Effector CD4-positive, alpha-beta T cell (primary cell): ENCODE results near the gene PI4K2B.
"Not testable (repeated sequence)": the region's sequence is repeated elsewhere in the genome, so short reads cannot be mapped to it uniquely, and the experiment has no call there.

ENCODE experiments used
- DNase-seq: peaks from one replicate; pipeline ENCODE4 v3.0.0-alpha.2; 2020
- total RNA-seq: gene quantifications from one replicate; lab custom pipeline; 2026; lab: John Stamatoyannopoulos, UW

Gene PI4K2B
- 47.3 reads per million, percentile 67 among the genes with 10 or more reads in this experiment for total RNA-seq

- DNase-seq: peak; percentile 91
Measured at GRCh38 chr4:25233737-25234389, at the start of gene PI4K2B. Gene PI4K2B (plus strand): TSS chr4:25234033. CDS start chr4:25234164, 131 bp downstream.

GRCh38 chr4:25184056-25184455 is 49.8 kb upstream of the PI4K2B start:
- no peak for DNase-seq

GRCh38 chr4:25190407-25190806 is 43.4 kb upstream of the PI4K2B start:
- DNase-seq: no peak

DNA sequence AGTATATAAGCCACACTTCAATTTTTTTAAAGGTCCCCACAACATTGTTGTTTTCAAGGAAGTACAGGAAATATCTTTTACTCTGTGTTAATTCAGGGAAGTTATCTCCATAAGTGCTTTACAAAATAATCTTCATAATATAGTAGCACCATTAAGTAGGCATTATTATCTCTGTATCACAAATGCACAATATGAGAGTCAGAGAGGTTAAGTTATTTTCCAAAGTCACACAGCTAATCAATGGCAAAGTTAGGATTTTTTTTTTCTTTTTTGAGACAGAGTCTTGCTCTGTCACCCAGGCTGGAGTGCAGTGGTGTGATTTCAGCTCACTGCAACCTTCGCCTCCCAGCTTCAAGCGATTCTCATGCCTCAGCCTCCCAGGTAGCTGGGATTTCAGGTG is 35.1 kb upstream of the PI4K2B start:
- no peak for DNase-seq

- no peak for DNase-seq
Measured at GRCh38 chr4:25207997-25208396, 25.8 kb upstream of the PI4K2B start.

GRCh38 chr4:25209702-25210101 is 24.1 kb upstream of the PI4K2B start:
- no peak for DNase-seq

- no peak for DNase-seq
Measured at GRCh38 chr4:25211721-25212120, 22.1 kb upstream of the PI4K2B start.

GRCh38 chr4:25212822-25213221 is 21.0 kb upstream of the PI4K2B start:
- DNase-seq: no peak

GRCh38 chr4:25213347-25213979 is 20.4 kb upstream of the PI4K2B start:
- no peak for DNase-seq

GRCh38 chr4:25214750-25215149 is 19.1 kb upstream of the PI4K2B start:
- DNase-seq: not testable (repeated sequence)

DNA sequence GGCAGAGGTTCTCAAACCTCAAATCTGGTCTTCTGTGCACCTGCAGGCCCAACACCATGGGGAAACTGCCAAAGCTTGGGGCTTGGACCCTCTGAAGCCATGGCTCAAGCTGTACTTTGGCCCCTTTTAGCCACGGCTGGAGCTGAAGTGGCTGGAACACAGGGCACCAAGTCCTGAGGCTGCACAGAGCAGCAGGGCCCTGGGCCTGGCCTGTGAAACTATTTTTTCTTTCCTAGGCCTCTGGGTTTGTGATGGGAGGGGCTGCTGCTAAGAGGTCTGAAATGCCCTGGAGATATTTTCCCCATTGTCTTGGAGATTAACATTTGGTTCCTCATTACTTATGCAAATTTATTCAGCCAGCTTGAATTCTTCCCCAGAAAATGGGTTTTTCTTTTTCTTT is 18.3 kb upstream of the PI4K2B start:
- DNase-seq: no peak

DNA sequence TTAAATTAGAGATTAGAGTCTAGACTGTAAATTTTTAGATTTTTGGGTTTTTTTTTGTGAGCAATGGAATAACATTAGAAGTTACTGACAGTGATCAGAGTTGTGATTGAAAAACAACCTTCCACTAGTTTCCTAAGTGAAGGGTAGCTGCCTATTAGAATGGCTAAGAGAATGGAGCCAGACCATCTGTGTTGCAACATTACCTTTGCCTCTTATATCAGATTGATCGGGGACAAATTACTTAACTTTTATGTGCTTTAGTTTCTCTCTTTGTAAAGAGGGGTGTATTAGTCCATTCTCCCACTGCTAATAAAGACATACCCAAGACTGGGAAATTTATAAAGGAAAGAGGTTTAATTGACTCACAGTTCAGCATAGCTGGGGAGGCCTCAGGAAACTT is 12.5 kb upstream of the PI4K2B start:
- DNase-seq: no peak

DNA sequence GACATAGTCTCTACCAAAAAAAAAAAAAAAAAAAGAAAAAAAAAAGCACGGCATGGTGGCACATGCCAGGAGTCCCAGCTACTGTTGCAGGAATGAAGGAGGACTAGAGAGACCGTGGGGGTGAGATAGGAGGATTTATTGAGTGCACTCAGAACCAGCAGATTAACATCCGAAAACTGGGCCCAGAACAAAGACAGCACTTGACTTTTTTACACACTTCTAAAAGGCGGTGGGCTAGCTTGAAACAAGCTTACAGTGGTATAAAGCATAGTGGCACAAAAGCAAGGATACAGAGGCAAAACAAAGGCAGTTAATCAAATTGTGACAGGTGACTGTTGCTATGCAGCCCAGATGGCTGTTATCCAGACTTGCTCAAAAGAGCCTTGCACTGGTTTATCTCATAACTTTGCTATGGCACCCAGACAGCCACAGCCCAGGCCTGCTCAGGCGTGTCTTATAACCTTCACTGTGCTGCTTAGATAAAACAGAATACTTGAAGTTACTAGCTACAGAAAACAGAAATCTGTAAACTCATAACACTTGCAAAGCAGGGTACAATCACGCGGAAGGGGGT is 9.9 kb upstream of the PI4K2B start:
- no peak for DNase-seq

DNA sequence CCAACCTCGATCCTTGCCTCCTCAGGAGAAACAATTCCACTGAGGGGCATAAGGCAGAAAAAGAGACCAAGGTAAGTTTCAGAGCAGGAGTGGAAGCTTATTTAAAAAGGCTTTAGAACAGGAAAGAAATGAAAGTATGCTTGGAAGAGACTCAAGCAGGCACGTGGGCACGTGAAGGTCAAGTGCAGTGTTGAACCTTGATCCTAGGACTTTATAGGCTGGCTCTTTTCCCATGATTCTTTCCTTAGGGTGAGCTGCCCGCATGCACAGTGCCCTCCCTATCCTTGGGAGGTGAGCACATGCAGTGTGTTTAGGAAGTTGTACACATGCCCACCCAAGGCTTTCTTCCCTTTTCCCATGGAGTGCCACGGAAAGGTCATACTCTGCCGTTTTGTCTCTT is 4.0 kb upstream of the PI4K2B start:
- DNase-seq: no peak

DNA sequence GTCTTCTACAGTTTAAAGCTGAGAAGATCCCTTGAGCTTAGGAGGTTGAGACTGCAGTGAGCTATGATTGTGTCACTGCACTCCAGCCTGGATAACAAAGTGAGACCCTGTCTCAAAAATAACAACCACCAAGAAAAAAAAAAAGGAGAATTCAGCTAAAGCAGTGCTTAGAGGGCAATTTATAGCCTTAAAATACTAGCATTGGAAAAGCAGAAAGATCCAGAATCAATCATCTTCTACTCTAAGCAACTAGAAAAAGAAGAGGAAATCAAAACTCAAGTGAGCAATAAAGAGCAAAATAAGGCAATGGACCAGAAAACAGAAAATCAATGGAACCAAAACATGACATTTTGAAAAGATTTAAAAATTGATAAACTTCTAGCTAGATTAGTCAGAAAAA is 639 bp upstream of the PI4K2B start:
- no peak for DNase-seq

- peak; percentile 24 for DNase-seq
Measured at GRCh38 chr4:25234390-25235370, 847 bp downstream of the PI4K2B start.

DNA sequence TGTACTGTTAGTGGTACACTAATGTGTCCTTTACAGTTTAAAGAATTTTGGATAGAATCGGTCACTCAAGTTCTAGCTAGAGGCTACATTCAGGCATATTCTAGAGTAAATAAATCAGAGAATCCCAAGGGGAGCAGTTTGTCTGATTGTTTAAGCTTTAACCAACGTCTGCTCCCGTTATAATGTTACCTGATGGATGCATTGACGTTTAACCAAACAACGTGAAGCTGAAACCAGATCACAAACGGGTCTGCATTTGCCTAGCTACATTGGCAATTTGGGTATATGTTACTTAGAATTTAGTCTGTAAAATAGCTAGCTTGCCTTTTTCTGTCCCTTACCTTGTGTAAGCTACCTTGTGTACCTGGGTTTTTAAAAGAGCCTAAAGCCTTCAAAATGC is 1.6 kb downstream of the PI4K2B start:
- no peak for DNase-seq

- not testable (repeated sequence) for DNase-seq
Measured at GRCh38 chr4:25236030-25236429, 2.2 kb downstream of the PI4K2B start.

GRCh38 chr4:25236971-25237370 is 3.1 kb downstream of the PI4K2B start:
- DNase-seq: no peak

DNA sequence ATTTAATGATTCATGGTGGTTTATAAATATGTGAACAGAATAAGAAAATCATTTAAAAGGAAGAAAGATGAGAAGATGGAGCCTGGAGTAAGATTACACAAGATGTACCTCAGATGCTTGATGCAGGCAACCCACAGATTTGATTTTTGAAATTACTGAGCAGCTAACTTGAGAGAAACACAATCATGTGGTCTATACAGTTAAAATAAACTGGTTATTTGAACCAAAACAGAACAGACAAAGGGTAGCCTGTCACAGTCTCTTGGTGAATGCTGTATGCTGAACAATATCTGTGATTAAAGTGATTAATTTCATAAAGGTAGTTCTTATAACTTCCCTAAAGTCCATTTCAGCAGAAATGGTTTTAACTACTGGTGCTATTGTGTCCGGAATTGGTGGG is 4.2 kb downstream of the PI4K2B start:
- DNase-seq: no peak

GRCh38 chr4:25239528-25239927 is 5.7 kb downstream of the PI4K2B start:
- DNase-seq: not testable (repeated sequence)

GRCh38 chr4:25240754-25241210 is 6.9 kb downstream of the PI4K2B start:
- not testable (repeated sequence) for DNase-seq

DNA sequence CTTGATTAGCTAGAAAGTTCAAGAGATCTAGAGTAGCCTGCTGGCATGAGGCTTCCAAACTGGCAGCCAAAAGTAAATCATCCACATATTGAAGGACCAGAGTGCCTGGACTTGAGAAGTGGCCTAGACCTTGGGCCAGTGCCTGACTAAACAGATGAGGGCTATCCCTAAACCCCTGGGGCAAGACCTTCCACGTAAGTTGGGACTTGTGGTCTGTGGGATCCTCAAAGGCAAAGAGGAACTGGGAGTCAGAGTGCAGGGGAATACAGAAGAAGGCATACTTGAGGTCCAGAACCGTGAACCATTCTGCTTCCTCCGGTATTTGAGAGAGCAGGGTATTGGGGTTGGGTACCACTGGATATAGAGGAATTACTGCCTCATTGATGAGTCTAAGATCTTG is 8.4 kb downstream of the PI4K2B start:
- DNase-seq: not testable (repeated sequence)
